IMR-90 (cell line): Measurements from ENCODE around the gene PAK6. TPM values are rescaled to one million over a fixed set of nuclear protein-coding genes. Genes with fewer than 3 reads are reported as not detected.
A peak's percentile ranks its signal among the peaks of the same experiment; 100 is the strongest.

ENCODE experiments used
- ATAC-seq: fragments of 200-7000 bp; cut with Tn5 transposase; 2 replicates; pipeline ENCODE4 v1.9.1; 2020; ENCODE audit warnings: low read depth, mild to moderate bottlenecking, moderate library complexity
- BruUV-seq: library from RNA; stranded (reverse); fragments of 400-500 nt; replicated peaks from 2 replicates; lab custom pipeline; 2021; lab: Mats Ljungman, UMichigan
- CTCF ChIA-PET: fragments of 300-600 bp; formaldehyde crosslinking; extraction: SDS; loops from one replicate; lab custom pipeline; 2021; ENCODE audit warnings: antibody characterized with exemption; lab: Yijun Ruan, JAX
- POLR2A ChIA-PET: fragments of 300-600 bp; sonication (Branson Sonifier 250); formaldehyde crosslinking; loops from one replicate; lab custom pipeline; 2022; ENCODE audit warnings: antibody characterized with exemption; ENCODE audit not compliant: unreplicated experiment; lab: Charles Lee
- DNase-seq: peaks from one replicate; pipeline ENCODE4 v3.0.0; 2013
- H2AFZ ChIP-seq: replicated peaks from 2 replicates; pipeline ENCODE3; 2013; ENCODE audit warnings: low read length, mild to moderate bottlenecking; ENCODE audit not compliant: poor library complexity
- H2AK5ac ChIP-seq: 2 replicates; pipeline ENCODE4 v1.6.1; 2013; ENCODE audit warnings: low read depth, low read length, inconsistent platforms
- H2AK9ac ChIP-seq: replicated peaks from 2 replicates; pipeline ENCODE3; 2013; ENCODE audit warnings: mild to moderate bottlenecking, low read depth, low read length, moderate library complexity; ENCODE audit not compliant: poor library complexity
- H2BK120ac ChIP-seq: 2 replicates; pipeline ENCODE4 v1.6.1; 2013; ENCODE audit warnings: low read depth, low read length, inconsistent platforms
- H2BK15ac ChIP-seq: 3 replicates; pipeline ENCODE4 v1.6.1; 2013; ENCODE audit warnings: low read depth, low read length, inconsistent platforms
- H2BK20ac ChIP-seq: 2 replicates; pipeline ENCODE4 v1.6.1; 2013; ENCODE audit warnings: low read depth, mild to moderate bottlenecking, inconsistent platforms, low read length, moderate library complexity
- H2BK5ac ChIP-seq: 2 replicates; pipeline ENCODE4 v1.6.1; 2013; ENCODE audit warnings: mild to moderate bottlenecking, low read depth, low read length, inconsistent platforms; ENCODE audit not compliant: poor library complexity, severe bottlenecking
- H3K14ac ChIP-seq: replicated peaks from 2 replicates; pipeline ENCODE4 v1.6.1; 2013; ENCODE audit warnings: low read depth, low read length, inconsistent platforms
- H3K18ac ChIP-seq: 2 replicates; pipeline ENCODE4 v1.6.1; 2013; ENCODE audit warnings: low read depth, low read length, control low read depth
- H3K23ac ChIP-seq: 2 replicates; pipeline ENCODE4 v1.6.1; 2013; ENCODE audit warnings: low read depth, low read length, inconsistent platforms
- H3K27ac ChIP-seq: 2 replicates; pipeline ENCODE4 v1.5.1; 2013; ENCODE audit warnings: mild to moderate bottlenecking, control low read depth, low read length; ENCODE audit not compliant: insufficient read depth
- H3K27me3 ChIP-seq: 2 replicates; pipeline ENCODE4 v1.6.1; 2013; ENCODE audit warnings: low read length; ENCODE audit not compliant: control insufficient read depth, insufficient read depth
- H3K36me3 ChIP-seq: 2 replicates; pipeline ENCODE4 v1.6.1; 2013; ENCODE audit warnings: low read length, mixed read lengths; ENCODE audit not compliant: control insufficient read depth, insufficient read depth
- H3K4ac ChIP-seq: 2 replicates; pipeline ENCODE4 v1.6.1; 2013; ENCODE audit warnings: low read depth, low read length, inconsistent platforms
- H3K4me1 ChIP-seq: 2 replicates; pipeline ENCODE4 v1.6.1; 2013; ENCODE audit warnings: low read length, mixed read lengths; ENCODE audit not compliant: control insufficient read depth, insufficient read depth
- H3K4me2 ChIP-seq: 2 replicates; pipeline ENCODE4 v1.6.1; 2013; ENCODE audit warnings: low read depth, mild to moderate bottlenecking, control low read depth, low read length, moderate library complexity
- H3K4me3 ChIP-seq: 2 replicates; pipeline ENCODE4 v1.5.1; 2013; ENCODE audit warnings: low read depth, mild to moderate bottlenecking, control low read depth, low read length, moderate library complexity; ENCODE audit not compliant: insufficient read depth
- H3K56ac ChIP-seq: 2 replicates; pipeline ENCODE4 v1.6.1; 2013; ENCODE audit warnings: low read length, inconsistent platforms; ENCODE audit not compliant: insufficient read depth; ENCODE audit errors: extremely low read depth
- H3K79me1 ChIP-seq, 2 experiments: 2 replicates each; pipeline ENCODE4 v1.6.1; 2013; ENCODE audit warnings: low read length in 2 of 2, inconsistent platforms in 1 of 2, low read depth in 1 of 2
- H3K9ac ChIP-seq: 2 replicates; pipeline ENCODE4 v1.6.1; 2013; ENCODE audit warnings: low read depth, low read length, control low read depth
- H3K9me1 ChIP-seq: 2 replicates; pipeline ENCODE4 v1.6.1; 2013; ENCODE audit warnings: low read length, inconsistent platforms; ENCODE audit not compliant: insufficient read depth
- H3K9me3 ChIP-seq: 2 replicates; pipeline ENCODE4 v1.6.1; 2013; ENCODE audit warnings: low read length; ENCODE audit not compliant: control insufficient read depth, insufficient read depth
- H4K20me1 ChIP-seq: 2 replicates; pipeline ENCODE4 v1.6.1; 2013; ENCODE audit warnings: low read length, inconsistent platforms; ENCODE audit not compliant: insufficient read depth
- H4K5ac ChIP-seq: 2 replicates; pipeline ENCODE4 v1.6.1; 2013; ENCODE audit warnings: mild to moderate bottlenecking, low read depth, low read length, control low read depth
- H4K8ac ChIP-seq, 2 experiments: 2 replicates each; pipeline ENCODE4 v1.6.1; 2013; ENCODE audit warnings: low read depth in 2 of 2, low read length in 2 of 2, control low read depth in 1 of 2, inconsistent platforms in 1 of 2
- H4K91ac ChIP-seq: 2 replicates; pipeline ENCODE4 v1.6.1; 2013; ENCODE audit warnings: low read depth, low read length, inconsistent platforms; ENCODE audit not compliant: insufficient read depth
- RAD21 ChIP-seq: IDR thresholded peaks from 2 replicates; pipeline ENCODE4 v1.6.1; 2012; ENCODE audit warnings: low read length, improper control_type of control experiment
- WGBS, 2 experiments: methylation state at CpG; one replicate each; pipeline versions ENCODE4 v1.1.5 to v1.1.7; 2013; ENCODE audit warnings: missing lambda C conversion rate in 2 of 2; ENCODE audit not compliant: insufficient read length in 1 of 2; ENCODE audit errors: extremely low coverage in 2 of 2; 5-methylcytosine and 5-hydroxymethylcytosine counted together
- dilution Hi-C: fragments of 300-500 bp; cut with HindIII; formaldehyde crosslinking; loops from one replicate; pipeline ENCODE4 v1.14.3; 2018; ENCODE audit warnings: low sequenced_read_pairs; ENCODE audit not compliant: unreplicated experiment
- in situ Hi-C: fragments of 300-500 bp; cut with MboI; formaldehyde crosslinking; loops from 3 replicates; pipeline ENCODE4 v1.14.3; 2019; ENCODE audit warnings: low sequenced_read_pairs, inconsistent platforms, mixed read lengths
- intact Hi-C: fragments of 100-400 bp; cut with micrococcal nuclease; formaldehyde crosslinking; loops from 2 replicates; pipeline ENCODE4 v1.10.0; 2022
- polyA plus RNA-seq, 3 experiments: library from polyadenylated mRNA; depleted of rRNA; stranded (reverse); fragments of >200 nt; gene quantifications; 2 replicates each; pipeline ENCODE4 v1.2.3, GENCODE V29; 2012; ENCODE audit warnings: low replicate concordance in 1 of 3
- total RNA-seq: library from RNA; depleted of rRNA; stranded (reverse); fragments of >200 nt; gene quantifications from 2 replicates; pipeline ENCODE4 v1.2.3, GENCODE V29; 2012

Gene PAK6
- total and polyA plus RNA-seq, 2 of the 4 experiments (the other 2 are of a cell fraction) = 0.21 TPM; not detected in 1

DNA sequence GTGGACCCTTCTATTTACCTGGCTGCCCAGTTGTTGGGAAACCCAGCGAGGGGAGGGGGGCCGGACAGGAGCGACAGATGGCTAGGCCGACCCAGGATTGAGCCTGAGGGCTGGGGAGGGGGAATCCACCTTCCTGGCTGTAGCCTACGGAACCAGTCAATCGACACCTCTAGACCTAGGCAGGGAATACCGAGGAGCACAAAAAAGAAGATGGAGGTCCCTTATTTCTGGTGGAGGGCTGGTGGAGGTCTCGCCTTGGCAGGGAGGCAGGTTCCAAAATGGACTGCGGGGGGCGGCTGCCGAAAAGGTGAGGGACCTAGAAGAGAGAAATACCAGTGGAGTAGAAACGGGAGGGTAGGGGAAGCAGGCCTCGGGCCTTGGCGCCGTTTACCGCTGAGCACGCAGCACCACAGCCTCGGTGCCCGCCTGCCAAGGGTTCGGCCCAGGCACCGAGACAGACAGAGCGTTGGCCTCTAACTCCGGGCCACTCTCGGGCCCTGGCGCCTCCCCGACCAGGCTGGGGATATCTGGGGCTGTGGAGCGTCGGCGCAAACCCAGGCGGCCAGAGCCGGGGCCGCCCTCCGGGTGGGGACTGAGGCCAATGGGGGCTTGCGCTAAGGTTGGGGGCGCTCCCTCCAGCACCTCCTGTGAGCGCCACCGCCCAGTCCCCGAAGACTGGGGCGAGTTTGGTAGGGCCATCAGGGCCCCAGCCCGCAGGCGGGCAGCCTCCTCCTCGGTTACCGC lies 42.4 kb downstream of the PAK6 start:
- H3K79me1 ChIP-seq = no peaks in the 10 kb centered on the region
- no peak overlapping the region for H4K5ac ChIP-seq
- peaks cover 7% of the 10 kb centered on the region for H3K4me1 ChIP-seq
- no peak for TF ChIP-seq RAD21
- no peak overlapping the region for H3K56ac ChIP-seq
- no peak overlapping the region for H3K18ac ChIP-seq
- H2AK5ac ChIP-seq = no peak overlapping the region
- POLR2A ChIA-PET = no interaction called here
- ATAC-seq = no peak
- CTCF ChIA-PET = no interaction called here
- H3K9ac ChIP-seq = no peak overlapping the region
- H2BK120ac ChIP-seq = no peak overlapping the region
- H3K4ac ChIP-seq = no peak overlapping the region
- no peak overlapping the region for H3K14ac ChIP-seq
- H4K8ac ChIP-seq = no peak overlapping the region
- no peaks in the 10 kb centered on the region for H3K9me1 ChIP-seq
- no peak overlapping the region for H3K4me3 ChIP-seq
- no peak overlapping the region for H2AK9ac ChIP-seq
- H3K23ac ChIP-seq = no peak overlapping the region
- no peak overlapping the region for H2BK5ac ChIP-seq
- H2BK20ac ChIP-seq = no peak overlapping the region
- no peak overlapping the region for H4K91ac ChIP-seq
- no TSS peak for BruUV-seq
- H4K20me1 ChIP-seq = no peaks in the 10 kb centered on the region
- H3K36me3 ChIP-seq = no peaks in the 10 kb centered on the region
- intact Hi-C loops = no loop called here
- H3K27me3 ChIP-seq = peaks cover 72% of the 10 kb centered on the region
- no peak for DNase-seq
- no peaks in the 10 kb centered on the region for H3K9me3 ChIP-seq
- no peak overlapping the region for H2BK15ac ChIP-seq
- H3K4me2 ChIP-seq = no peak overlapping the region
- H3K27ac ChIP-seq = no peak overlapping the region
- in situ Hi-C loops = no loop called here
- dilution Hi-C loops = no loop called here
- peak overlapping the region; percentile 86 for H2AFZ ChIP-seq
- WGBS, 2 experiments = 37% methylated on average over 30 of the region's 43 CpGs; no CpG with 5 or more reads in 1 of the 2 experiments
